Activated CD4-positive, alpha-beta T cell treated with anti-CD3 and anti-CD28 coated beads, Interleukin-2, amount 10 ng/mL, durations not matched to agents 7 days and 5 days (primary cell): ENCODE results near the gene PHF10. TPM values are rescaled to one million over a fixed set of nuclear protein-coding genes. Genes with fewer than 3 reads are reported as not detected.
"Not testable (repeated sequence)": the region's sequence is repeated elsewhere in the genome, so short reads cannot be mapped to it uniquely, and the experiment has no call there.

ENCODE experiments used
- CTCF ChIA-PET: fragments of 350-600 bp; sonication (Branson Sonifier 250); formaldehyde crosslinking; loops from one replicate; lab custom pipeline; 2021; ENCODE audit warnings: antibody characterized with exemption; lab: Charles Lee
- POLR2A ChIA-PET: fragments of 350-600 bp; sonication (Branson Sonifier 250); formaldehyde crosslinking; loops from one replicate; lab custom pipeline; 2021; ENCODE audit warnings: antibody characterized with exemption; lab: Charles Lee
- DNase-seq: peaks from one replicate; pipeline ENCODE4 v3.0.0-alpha.2; 2020
- H3K27ac Mint-ChIP-seq: one replicate; pipeline ENCODE4 v1.8.0; 2021; ENCODE audit warnings: mild to moderate bottlenecking, moderate library complexity, mixed read lengths
- H3K27me3 Mint-ChIP-seq: one replicate; pipeline ENCODE4 v1.8.0; 2021; ENCODE audit warnings: mixed read lengths
- H3K36me3 Mint-ChIP-seq: one replicate; pipeline ENCODE4 v1.8.0; 2021; ENCODE audit warnings: low read depth, mixed read lengths
- H3K4me1 Mint-ChIP-seq: one replicate; pipeline ENCODE4 v1.8.0; 2021; ENCODE audit warnings: mixed read lengths
- H3K4me3 Mint-ChIP-seq: one replicate; pipeline ENCODE4 v1.8.0; 2021; ENCODE audit warnings: mild to moderate bottlenecking, moderate library complexity, mixed read lengths
- H3K9me3 Mint-ChIP-seq: one replicate; pipeline ENCODE4 v1.8.0; 2021; ENCODE audit warnings: mixed read lengths
- total RNA-seq, 2 experiments: library from RNA; stranded (reverse); gene quantifications; one replicate each; pipeline ENCODE4 v1.2.3, GENCODE V29; 2021

PHF10 gene
- total RNA-seq = 10 to 100 TPM; 57.4 to 59.7 TPM

DNA sequence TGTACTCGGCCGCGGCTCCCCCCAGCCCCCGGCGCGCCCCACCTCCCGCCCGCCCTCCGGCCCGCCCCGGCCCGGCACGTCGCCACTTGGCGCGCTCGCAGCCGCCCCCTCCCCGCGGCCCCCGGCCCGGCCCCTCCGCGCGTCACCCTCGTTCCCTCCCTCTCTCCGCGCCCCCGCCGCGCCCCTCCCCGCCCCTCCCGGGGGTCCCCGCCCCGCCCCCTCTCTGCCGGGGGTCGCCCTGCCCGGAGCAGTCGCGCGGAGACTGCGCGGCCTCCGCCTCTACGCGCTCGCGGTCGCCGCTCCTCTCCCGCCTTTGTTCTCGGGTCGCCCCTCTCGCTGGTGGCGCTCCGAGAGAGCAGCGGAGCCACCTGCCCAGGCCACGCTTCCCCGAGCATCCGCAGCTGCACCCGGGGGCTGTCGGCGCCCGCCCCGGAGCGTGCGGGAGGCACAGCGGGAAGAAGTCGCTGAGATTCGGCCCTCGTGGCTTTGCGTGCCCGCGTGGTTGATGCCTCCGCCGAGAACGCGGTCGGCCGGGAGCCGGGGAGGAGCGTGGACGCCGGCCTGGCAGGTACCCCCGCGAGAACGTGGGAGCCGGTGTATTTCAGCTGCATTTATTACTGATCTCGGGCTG is at the start of gene PHF10:
Gene PHF10 (minus strand): TSS at position 7 of the 631 bp plus-strand sequence. CDS start 569 bp downstream, outside the sequence.
- Mint-ChIP-seq H3K4me1 (peaks cover 36% of the 10 kb centered on the region), H3K36me3 (peaks cover 5% of the 10 kb centered on the region), H3K27ac (peak within 1 kb of the TSS; percentile 95), H3K27me3 (peaks cover 4% of the 10 kb centered on the region), H3K9me3 (no peaks in the 10 kb centered on the region), H3K4me3 (peak within 1 kb of the TSS; percentile 83)
- POLR2A ChIA-PET = no interaction called here
- peak; percentile 59 for DNase-seq
- CTCF ChIA-PET = interaction anchor here (0.9 to 1.6 kb wide), 3 partner anchors 16 to 65 kb away, joined by 3 read pairs; partner anchors contain the start of genes C6orf120 and WDR27

DNA sequence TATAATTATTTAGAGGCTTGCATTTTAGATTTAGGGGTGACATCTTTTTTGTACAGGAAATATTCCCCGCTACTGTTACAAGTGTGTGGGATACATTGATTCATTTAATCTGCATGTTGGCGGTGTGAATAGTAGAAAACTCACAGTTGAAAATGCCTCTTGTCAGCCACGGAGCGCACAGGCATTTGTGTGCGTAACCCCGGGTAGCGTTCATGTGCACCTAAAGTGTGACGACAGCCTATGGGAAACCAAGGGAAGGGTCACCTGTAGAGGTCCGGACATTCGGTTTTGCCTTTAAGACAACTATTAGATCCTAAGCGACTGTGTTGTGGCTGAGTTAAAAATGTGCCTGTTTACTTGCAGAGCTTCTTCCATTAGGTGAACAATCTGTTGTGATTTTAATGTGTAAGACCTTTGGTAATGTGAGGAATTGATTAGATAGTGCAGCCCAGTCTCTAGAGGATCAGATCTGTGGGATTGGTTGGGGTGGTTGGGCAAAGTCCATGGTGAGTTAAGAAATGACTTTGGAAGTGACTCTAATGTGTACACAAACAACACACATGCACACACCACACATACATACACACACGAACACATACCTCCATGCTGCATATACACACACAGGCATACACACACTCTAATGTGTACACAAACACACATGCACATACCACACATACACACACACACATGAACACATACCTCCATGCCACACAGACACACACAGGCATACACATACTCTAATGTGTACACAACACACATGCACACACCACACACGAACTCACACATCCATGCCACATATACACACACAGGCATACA is 42.8 kb upstream of the PHF10 start:
- no peak for DNase-seq
- Mint-ChIP-seq H3K27ac (no peak overlapping the region), H3K4me3 (no peak overlapping the region), H3K36me3 (peaks cover 39% of the 10 kb centered on the region), H3K4me1 (no peaks in the 10 kb centered on the region), H3K27me3 (no peaks in the 10 kb centered on the region), H3K9me3 (no peaks in the 10 kb centered on the region)
- ChIA-PET CTCF (no interaction called here), POLR2A (no interaction called here)

DNA sequence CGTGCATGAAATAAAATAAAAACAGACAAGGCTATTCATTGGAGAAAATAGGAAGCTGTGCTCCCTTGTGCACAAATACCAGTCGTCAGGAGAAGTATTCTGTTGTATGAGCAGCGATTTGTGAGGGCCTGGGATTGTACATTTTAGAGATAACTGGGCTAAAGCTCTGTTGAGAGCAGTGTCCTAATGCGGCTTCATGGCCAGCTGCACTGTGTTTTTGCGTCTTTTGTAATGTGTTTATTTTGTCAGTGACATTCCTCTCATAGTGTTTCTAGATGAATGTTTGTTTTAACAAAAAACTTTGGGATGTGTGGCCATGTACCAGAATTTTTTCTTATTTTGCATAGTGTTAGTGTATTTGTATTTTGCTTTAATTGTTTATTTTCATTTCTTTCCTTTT is 41.9 kb upstream of the PHF10 start:
- H3K4me1 Mint-ChIP-seq = no peaks in the 10 kb centered on the region
- ChIA-PET CTCF (no interaction called here), POLR2A (interaction anchor here (0.7 kb wide), 1 partner anchor 15 kb away, joined by 3 read pairs; the partner anchor contains the start of genes DYNLT2 and ERMARD)
- no peak for DNase-seq
- H3K9me3 Mint-ChIP-seq = no peaks in the 10 kb centered on the region
- H3K4me3 Mint-ChIP-seq = no peak overlapping the region
- H3K27ac Mint-ChIP-seq = no peak overlapping the region
- H3K27me3 Mint-ChIP-seq = no peaks in the 10 kb centered on the region
- peaks cover 41% of the 10 kb centered on the region for H3K36me3 Mint-ChIP-seq

DNA sequence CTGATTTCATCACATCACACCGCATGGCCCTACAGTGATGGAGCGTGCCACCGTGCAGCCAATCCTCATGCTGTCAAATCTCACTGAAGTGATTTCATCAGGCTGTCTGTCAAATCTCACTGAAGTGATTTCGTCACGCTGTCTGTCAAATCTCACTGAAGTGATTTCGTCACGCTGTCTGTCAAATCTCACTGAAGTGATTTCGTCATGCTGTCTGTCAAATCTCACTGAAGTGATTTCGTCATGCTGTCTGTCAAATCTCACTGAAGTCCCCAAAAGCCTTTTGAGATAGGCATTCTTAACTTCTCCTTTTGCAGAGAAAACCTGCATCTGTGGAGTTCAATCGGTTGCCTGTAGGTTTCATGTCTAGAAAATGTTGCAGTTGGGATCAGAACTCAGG is 41.5 kb upstream of the PHF10 start:
- H3K4me1 Mint-ChIP-seq, DNase-seq, H3K27ac Mint-ChIP-seq, H3K27me3 Mint-ChIP-seq, CTCF ChIA-PET, H3K9me3 Mint-ChIP-seq, H3K4me3 Mint-ChIP-seq: not testable (repeated sequence)
- peaks cover 41% of the 10 kb centered on the region for H3K36me3 Mint-ChIP-seq
- POLR2A ChIA-PET = interaction anchor here (0.7 kb wide), 1 partner anchor 14 kb away, joined by 3 read pairs; the partner anchor contains the start of genes DYNLT2 and ERMARD

DNA sequence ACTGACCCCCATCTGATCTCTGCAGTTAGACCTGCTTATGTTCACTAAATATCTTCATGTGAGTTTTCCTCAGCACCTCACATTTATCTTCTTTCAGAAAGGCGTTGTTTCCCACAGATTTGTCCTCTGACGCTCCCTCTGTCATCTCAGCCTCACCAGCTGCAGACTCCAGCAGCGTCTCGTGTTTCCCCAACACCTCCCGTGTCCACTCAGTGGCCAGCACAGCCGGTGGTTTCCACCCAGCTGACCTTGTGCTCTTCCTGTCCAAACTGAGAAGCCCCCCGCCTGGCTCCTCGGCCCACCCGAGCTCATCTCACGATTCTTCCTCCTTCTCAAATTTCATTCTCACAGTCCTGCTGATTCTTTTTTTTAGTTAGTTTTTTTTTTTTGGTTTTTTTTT is 39.6 kb upstream of the PHF10 start:
- Mint-ChIP-seq H3K27me3 (no peaks in the 10 kb centered on the region), H3K4me3 (no peak overlapping the region), H3K36me3 (peaks cover 51% of the 10 kb centered on the region), H3K4me1 (no peaks in the 10 kb centered on the region), H3K27ac (no peak overlapping the region), H3K9me3 (no peaks in the 10 kb centered on the region)
- POLR2A ChIA-PET = interaction anchor here (0.6 kb wide), 1 partner anchor 27 kb away, joined by 3 read pairs; no protein-coding TSS in a partner anchor
- CTCF ChIA-PET = interaction anchor here (0.7 kb wide), 2 partner anchors 39 to 582 kb away, joined by 4 to 5 read pairs; no protein-coding TSS in a partner anchor
- no peak for DNase-seq

DNA sequence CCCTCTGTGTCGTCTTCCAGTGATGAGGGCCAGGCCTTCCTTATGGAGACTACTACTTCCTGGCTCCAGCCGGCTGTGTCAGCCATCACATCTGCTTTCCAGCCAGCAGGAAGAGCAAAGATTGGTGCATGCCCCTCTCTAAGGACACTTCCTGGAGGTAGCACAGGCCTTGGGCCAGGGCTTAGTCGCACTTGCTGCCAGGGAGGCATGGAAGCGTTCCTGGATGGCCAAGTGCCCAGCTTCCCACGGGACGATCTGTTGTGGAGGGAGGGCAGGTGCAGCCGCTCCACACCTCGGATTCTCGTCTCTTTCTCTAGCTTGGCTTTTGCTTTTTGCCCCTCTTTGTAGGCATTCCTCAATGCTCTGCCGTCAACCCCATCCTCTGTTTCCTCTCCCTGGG is 39.0 kb upstream of the PHF10 start:
- Mint-ChIP-seq H3K9me3 (no peaks in the 10 kb centered on the region), H3K4me3 (no peak overlapping the region), H3K27me3 (no peaks in the 10 kb centered on the region), H3K27ac (no peak overlapping the region), H3K4me1 (no peaks in the 10 kb centered on the region), H3K36me3 (peaks cover 56% of the 10 kb centered on the region)
- ChIA-PET POLR2A (no interaction called here), CTCF (interaction anchor here (0.7 kb wide), 1 partner anchor 582 kb away, joined by 5 read pairs; no protein-coding TSS in a partner anchor)
- DNase-seq = no peak

DNA sequence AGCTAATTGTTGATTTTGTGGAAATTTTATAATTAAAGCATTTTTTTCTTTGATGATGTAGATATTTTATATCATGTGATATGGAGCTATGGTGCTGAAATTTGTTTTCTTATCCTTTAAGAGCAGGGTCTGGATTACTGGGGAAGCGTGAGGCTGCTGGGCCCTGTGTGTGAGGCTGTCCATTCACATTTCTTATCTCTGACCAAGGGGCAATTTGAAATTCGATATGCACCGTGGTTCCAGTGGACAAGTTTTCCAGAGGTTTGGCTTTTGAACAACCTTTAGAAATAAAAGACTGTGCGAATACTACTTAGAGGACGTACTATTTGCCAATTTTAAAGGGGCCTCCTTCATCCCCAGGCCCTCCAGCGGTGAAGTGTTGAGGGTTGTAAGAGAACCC is 30.9 kb upstream of the PHF10 start:
- Mint-ChIP-seq H3K27ac (no peak overlapping the region), H3K36me3 (peaks cover 34% of the 10 kb centered on the region), H3K27me3 (no peaks in the 10 kb centered on the region), H3K9me3 (no peaks in the 10 kb centered on the region), H3K4me3 (no peak overlapping the region), H3K4me1 (peaks cover 29% of the 10 kb centered on the region)
- ChIA-PET CTCF (interaction anchor here (0.7 to 1.6 kb wide), 4 partner anchors 16 to 799 kb away, joined by 3 to 5 read pairs (median 3); partner anchors contain the start of gene TBP), POLR2A (no interaction called here)
- no peak for DNase-seq

DNA sequence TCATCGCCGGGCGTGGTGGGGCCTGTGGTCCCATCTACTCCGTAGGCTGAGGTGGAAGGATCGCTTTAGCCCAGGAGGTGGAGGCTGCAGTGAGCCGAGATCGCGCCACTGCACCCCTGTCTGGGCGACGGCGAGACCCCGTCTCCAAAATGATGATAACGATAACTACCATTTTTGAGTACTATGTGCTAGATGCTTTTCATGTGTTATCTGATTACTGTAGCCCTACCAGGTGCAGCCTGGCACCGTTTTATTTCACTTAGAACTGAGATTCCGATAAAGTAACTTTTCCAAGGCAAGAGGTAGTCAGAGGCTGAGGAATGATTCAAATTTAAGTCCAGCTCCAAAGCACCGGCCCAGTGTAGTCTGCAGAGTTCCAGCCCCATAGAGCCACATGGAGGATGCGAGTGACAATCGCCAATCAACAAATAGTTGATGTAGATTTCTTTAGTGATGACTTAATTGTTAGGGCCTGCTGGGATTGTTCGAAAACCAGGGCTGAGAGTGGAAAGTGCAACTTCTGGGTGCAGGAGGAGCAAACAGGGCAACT is 27.8 kb upstream of the PHF10 start:
- POLR2A ChIA-PET = interaction anchor here (0.6 to 0.8 kb wide), 3 partner anchors 10 to 51 kb away, joined by 3 to 5 read pairs (median 4); no protein-coding TSS in a partner anchor
- Mint-ChIP-seq H3K4me1 (peaks cover 38% of the 10 kb centered on the region), H3K9me3 (peaks cover 2% of the 10 kb centered on the region), H3K27ac (peak overlapping the region; percentile 100), H3K4me3 (peak overlapping the region; percentile 98), H3K36me3 (peaks cover 16% of the 10 kb centered on the region), H3K27me3 (no peaks in the 10 kb centered on the region)
- CTCF ChIA-PET = interaction anchor here (0.9 to 1.1 kb wide), 3 partner anchors 38 to 59 kb away, joined by 3 read pairs; no protein-coding TSS in a partner anchor
- DNase-seq = peak; percentile 22

DNA sequence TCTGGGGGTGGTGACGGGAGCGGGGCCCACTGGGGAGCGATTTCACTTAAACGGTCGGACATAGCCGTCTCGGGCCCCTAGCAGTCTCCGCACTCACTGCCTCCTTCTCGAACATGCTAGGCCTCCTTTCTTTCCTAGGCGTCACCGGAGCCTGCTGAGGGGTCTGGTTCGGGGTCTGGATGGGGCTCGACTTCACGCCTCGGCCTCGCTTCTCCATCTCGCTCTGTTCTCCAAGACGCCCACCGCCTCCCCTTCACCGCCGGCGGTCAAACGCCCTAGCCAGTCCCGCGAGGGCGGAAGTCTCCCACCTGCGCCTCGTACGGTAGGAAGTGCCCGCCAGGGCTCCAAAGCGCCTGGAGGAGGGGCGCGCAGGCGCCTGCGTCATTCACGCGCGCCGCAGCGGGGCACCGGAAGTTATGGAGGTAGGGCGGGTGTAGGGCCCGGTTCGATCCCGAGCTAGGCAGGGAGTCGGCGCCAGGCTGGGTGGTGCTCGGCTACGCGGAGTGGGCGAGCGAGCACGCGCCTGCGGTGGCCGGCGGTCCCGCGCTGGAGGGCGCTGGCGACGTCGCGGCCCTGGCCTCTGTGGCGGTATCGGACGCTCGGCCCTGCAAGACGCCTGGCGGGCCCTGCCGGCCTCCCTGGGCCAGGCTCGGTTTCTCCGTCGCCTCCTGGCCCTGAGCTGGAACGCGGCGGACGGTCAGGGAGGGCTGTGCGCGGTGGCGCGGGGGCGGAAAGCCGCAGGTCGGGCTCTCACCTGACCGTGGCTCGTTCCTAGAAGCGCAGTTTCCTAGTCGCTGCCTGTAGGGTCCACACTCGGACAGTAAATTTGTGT is 27.2 kb upstream of the PHF10 start, which contains the start of the genes DYNLT2 and ERMARD:
Gene DYNLT2 (minus strand): TSS at position 331 of the 832 bp plus-strand sequence. CDS start 114 bp downstream, at position 217.
Gene ERMARD (plus strand): TSS at position 381 of the 832 bp plus-strand sequence. CDS start 36 bp downstream, at position 417.
- CTCF ChIA-PET = interaction anchor here (0.5 to 1.1 kb wide), 5 partner anchors 11 to 754 kb away, joined by 3 read pairs; no protein-coding TSS in a partner anchor
- Mint-ChIP-seq H3K4me1 (peaks cover 38% of the 10 kb centered on the region), H3K36me3 (peaks cover 13% of the 10 kb centered on the region), H3K9me3 (peaks cover 2% of the 10 kb centered on the region), H3K27me3 (no peaks in the 10 kb centered on the region), H3K4me3 (peak within 1 kb of the TSS; percentile 98), H3K27ac (peak within 1 kb of the TSS; percentile 100)
- POLR2A ChIA-PET = interaction anchor here (0.6 to 0.8 kb wide), 2 partner anchors 15 to 50 kb away, joined by 3 to 5 read pairs; no protein-coding TSS in a partner anchor
- DNase-seq = peak; percentile 94

DNA sequence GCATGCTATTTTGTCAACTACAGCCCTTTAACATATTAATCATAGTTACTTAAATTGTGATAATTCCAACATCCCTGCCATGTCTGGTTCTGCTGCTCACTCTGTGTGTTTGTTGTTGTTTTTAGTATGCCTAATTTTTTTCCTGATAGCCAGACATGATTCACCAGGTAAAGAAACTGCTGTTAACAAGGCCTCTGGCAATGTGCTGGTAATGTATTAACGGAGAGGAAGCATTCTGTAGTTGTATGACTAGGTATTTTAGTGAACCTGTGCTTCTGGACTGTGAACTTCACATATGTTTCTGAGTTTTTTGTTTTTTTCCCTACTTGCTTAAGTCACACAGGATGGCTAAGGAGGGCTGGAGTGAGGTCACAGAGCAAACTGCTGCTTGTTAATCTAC is 22.3 kb upstream of the PHF10 start:
- peaks cover 11% of the 10 kb centered on the region for H3K27me3 Mint-ChIP-seq
- peaks cover 11% of the 10 kb centered on the region for H3K36me3 Mint-ChIP-seq
- ChIA-PET CTCF (no interaction called here), POLR2A (no interaction called here)
- H3K9me3 Mint-ChIP-seq = peaks cover 7% of the 10 kb centered on the region
- H3K4me1 Mint-ChIP-seq = peaks cover 19% of the 10 kb centered on the region
- DNase-seq = no peak
- H3K4me3 Mint-ChIP-seq = no peak overlapping the region
- H3K27ac Mint-ChIP-seq = no peak overlapping the region

DNA sequence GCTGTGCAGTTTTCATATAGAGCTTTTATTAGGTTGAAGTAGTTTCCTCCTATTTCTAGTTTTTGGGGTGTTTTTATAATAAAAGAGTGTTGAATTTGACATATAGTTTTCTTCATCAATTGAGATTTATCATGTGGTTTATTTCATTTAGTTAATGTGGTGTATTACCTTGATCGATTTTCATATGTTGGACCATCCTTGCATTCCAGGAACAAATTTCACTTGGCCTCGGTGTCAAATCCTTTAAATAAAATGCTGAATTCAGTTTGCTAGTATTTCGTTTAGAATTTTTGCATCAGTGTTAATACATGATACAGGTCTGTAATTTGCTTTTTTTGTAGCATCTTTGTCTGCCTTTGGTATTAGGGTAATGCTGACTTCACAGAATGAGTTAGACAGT is 21.1 kb upstream of the PHF10 start:
- POLR2A ChIA-PET = no interaction called here
- no peak for DNase-seq
- CTCF ChIA-PET = no interaction called here

More for the DNA sequence above, 21.1 kb upstream of the PHF10 start:
- Mint-ChIP-seq H3K27ac (no peak overlapping the region), H3K27me3 (peaks cover 11% of the 10 kb centered on the region), H3K9me3 (peaks cover 7% of the 10 kb centered on the region), H3K4me3 (no peak overlapping the region), H3K36me3 (peaks cover 9% of the 10 kb centered on the region), H3K4me1 (peaks cover 12% of the 10 kb centered on the region)
